ENCODE measurements around the gene JMJD4.

GRCh38 chr1:227764019-227764391 is 28.9 kb upstream of the JMJD4 start:
- TF ChIP-seq, protein P1, sequence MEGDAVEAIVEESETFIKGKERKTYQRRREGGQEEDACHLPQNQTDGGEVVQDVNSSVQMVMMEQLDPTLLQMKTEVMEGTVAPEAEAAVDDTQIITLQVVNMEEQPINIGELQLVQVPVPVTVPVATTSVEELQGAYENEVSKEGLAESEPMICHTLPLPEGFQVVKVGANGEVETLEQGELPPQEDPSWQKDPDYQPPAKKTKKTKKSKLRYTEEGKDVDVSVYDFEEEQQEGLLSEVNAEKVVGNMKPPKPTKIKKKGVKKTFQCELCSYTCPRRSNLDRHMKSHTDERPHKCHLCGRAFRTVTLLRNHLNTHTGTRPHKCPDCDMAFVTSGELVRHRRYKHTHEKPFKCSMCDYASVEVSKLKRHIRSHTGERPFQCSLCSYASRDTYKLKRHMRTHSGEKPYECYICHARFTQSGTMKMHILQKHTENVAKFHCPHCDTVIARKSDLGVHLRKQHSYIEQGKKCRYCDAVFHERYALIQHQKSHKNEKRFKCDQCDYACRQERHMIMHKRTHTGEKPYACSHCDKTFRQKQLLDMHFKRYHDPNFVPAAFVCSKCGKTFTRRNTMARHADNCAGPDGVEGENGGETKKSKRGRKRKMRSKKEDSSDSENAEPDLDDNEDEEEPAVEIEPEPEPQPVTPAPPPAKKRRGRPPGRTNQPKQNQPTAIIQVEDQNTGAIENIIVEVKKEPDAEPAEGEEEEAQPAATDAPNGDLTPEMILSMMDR (IDR thresholded peaks at IDR 0.05): no peak
- no peak for TF ChIP-seq POLR2A (IDR thresholded peaks at IDR 0.05)
